Type B pancreatic cell (in vitro differentiated cells): Measurements from ENCODE around the gene DCP1A. TPM values are rescaled to one million over a fixed set of nuclear protein-coding genes. Genes with fewer than 3 reads are reported as not detected.
"Not testable (repeated sequence)": the region's sequence is repeated elsewhere in the genome, so short reads cannot be mapped to it uniquely, and the experiment has no call there.

Source experiments
- DNase-seq: peaks from one replicate; pipeline ENCODE4 v3.0.0; 2021; ENCODE audit warnings: mixed read lengths; ENCODE audit not compliant: unreplicated experiment; ENCODE audit errors: extremely low spot score
- H3K27ac Mint-ChIP-seq: 2 replicates; pipeline ENCODE4 v1.8.0; 2021; ENCODE audit warnings: mild to moderate bottlenecking, mixed read lengths
- H3K27me3 Mint-ChIP-seq: 2 replicates; pipeline ENCODE4 v1.8.0; 2021; ENCODE audit warnings: mixed read lengths
- H3K36me3 Mint-ChIP-seq: 2 replicates; pipeline ENCODE4 v1.8.0; 2021; ENCODE audit warnings: mixed read lengths
- H3K4me1 Mint-ChIP-seq: one replicate; pipeline ENCODE4 v1.8.0; 2021; ENCODE audit warnings: mixed read lengths; ENCODE audit not compliant: unreplicated experiment
- H3K4me3 Mint-ChIP-seq: 2 replicates; pipeline ENCODE4 v1.8.0; 2021; ENCODE audit warnings: mild to moderate bottlenecking, mixed read lengths
- H3K9me3 Mint-ChIP-seq: 2 replicates; pipeline ENCODE4 v1.8.0; 2021; ENCODE audit warnings: mixed read lengths
- total RNA-seq: library from RNA; stranded (reverse); gene quantifications from 2 replicates; pipeline ENCODE4 v1.2.1, GENCODE V29; 2021; ENCODE audit warnings: low replicate concordance
- TF ChIP-seq, protein P1 (sequence below): fragments of 200-600 bp; sonication (generic); conservative IDR thresholded peaks from 2 replicates; pipeline ENCODE4 v1.5.0; 2021; ENCODE audit warnings: antibody characterized with exemption, mild to moderate bottlenecking

The DCP1A gene
- total RNA-seq, 1 donor from 2014 or later: 31.4 TPM

DNA sequence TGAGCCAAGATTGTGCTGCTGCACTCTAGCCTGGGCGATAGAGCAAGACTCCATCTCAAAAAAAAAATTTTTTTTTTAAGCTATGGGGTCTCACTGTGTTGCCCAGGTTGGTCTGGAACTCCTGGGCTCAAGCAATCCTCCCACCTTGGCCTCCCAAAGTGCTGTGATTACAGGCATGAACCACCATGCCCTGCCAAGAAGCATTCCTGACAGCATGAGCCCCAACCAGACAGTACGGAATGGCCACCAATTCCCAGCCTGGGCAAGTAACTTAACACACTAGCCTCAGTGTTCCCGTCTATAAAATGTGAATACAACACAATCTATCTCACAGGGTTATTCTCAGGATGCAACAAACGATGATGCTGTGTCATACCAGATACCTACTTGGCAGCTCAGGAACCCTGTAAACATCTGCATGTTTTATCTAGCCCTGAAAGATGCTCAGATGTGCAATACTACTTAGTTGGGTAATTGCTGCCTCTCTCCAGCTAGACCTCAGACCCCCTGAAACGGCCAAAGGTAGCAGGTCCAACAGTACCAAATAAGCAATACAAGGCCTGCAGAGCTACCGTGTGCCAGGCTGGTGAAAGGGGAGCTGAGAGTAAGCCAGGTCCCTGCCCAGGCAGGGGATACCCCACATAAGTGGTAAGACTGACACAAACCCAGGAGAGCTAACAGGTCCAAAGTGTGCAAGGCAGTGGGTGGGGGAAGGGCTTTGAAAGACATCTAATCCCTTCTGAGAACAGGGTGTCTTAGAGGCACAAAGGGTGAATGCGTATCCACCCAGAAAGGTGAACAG is 93.4 kb downstream of the DCP1A start:
- Mint-ChIP-seq H3K4me1 (peaks cover 27% of the 10 kb centered on the region), H3K27ac (peak overlapping the region; percentile 92)
- no peak for DNase-seq

GRCh38 chr3:53252947-53253322 is 94.4 kb downstream of the DCP1A start:
- not testable (repeated sequence) for DNase-seq, H3K36me3 Mint-ChIP-seq, H3K9me3 Mint-ChIP-seq, H3K27me3 Mint-ChIP-seq, H3K27ac Mint-ChIP-seq
- Mint-ChIP-seq H3K4me1 (peaks cover 22% of the 10 kb centered on the region), H3K4me3 (peak overlapping the region; percentile 95)

More for the DNA sequence above, 93.4 kb downstream of the DCP1A start:
- peak overlapping the region; percentile 95 for H3K4me3 Mint-ChIP-seq
- TF ChIP-seq, protein P1, sequence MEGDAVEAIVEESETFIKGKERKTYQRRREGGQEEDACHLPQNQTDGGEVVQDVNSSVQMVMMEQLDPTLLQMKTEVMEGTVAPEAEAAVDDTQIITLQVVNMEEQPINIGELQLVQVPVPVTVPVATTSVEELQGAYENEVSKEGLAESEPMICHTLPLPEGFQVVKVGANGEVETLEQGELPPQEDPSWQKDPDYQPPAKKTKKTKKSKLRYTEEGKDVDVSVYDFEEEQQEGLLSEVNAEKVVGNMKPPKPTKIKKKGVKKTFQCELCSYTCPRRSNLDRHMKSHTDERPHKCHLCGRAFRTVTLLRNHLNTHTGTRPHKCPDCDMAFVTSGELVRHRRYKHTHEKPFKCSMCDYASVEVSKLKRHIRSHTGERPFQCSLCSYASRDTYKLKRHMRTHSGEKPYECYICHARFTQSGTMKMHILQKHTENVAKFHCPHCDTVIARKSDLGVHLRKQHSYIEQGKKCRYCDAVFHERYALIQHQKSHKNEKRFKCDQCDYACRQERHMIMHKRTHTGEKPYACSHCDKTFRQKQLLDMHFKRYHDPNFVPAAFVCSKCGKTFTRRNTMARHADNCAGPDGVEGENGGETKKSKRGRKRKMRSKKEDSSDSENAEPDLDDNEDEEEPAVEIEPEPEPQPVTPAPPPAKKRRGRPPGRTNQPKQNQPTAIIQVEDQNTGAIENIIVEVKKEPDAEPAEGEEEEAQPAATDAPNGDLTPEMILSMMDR: no peak
- no peaks in the 10 kb centered on the region for H3K27me3 Mint-ChIP-seq
- H3K9me3 Mint-ChIP-seq: no peaks in the 10 kb centered on the region
- H3K36me3 Mint-ChIP-seq: peaks cover 8% of the 10 kb centered on the region

DNA sequence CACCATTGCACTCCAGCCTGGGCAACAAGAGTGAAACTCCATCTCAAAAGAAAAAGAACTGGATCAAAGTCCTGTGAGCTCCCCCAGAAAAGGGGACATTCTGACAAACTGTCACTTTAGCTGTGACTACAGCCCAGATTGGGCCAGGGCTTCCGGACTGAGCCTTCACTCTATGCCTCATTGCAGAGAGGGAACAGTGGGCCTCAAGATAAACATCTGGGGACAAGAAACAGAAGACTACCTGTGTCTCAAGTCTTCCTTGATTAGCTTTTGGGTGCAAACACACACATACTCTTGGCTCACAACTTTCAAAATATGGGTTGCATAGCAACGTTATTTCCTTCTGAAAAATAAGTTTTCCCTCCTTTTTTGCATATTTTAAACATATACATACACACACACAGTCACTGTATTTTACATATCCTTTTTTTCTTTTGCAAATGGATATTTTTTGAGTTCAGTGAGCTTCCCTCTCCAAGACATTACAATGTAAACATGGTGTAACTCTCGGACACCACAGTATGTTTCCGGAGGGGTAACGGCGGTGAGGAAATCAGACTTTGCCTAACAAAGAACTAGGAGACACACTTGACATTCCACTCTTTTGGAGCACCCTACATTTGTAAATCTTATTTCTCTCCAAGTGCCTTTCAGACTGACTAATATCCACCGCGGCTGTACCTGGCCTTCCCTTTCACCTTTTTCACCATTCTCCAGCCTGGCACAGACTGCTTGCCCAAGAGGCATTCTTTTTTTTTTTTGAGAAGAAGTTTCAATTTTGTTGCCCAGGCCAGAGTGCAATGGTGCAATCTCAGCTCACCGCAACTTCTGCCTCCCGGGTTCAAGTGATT is 95.0 kb downstream of the DCP1A start:
- TF ChIP-seq, protein P1: no peak
- H3K4me1 Mint-ChIP-seq: peaks cover 22% of the 10 kb centered on the region
- DNase-seq: no peak
- no peaks in the 10 kb centered on the region for H3K27me3 Mint-ChIP-seq
- H3K4me3 Mint-ChIP-seq: peak overlapping the region; percentile 95
- H3K36me3 Mint-ChIP-seq: peaks cover 13% of the 10 kb centered on the region
- no peaks in the 10 kb centered on the region for H3K9me3 Mint-ChIP-seq
- peak overlapping the region; percentile 39 for H3K27ac Mint-ChIP-seq

DNA sequence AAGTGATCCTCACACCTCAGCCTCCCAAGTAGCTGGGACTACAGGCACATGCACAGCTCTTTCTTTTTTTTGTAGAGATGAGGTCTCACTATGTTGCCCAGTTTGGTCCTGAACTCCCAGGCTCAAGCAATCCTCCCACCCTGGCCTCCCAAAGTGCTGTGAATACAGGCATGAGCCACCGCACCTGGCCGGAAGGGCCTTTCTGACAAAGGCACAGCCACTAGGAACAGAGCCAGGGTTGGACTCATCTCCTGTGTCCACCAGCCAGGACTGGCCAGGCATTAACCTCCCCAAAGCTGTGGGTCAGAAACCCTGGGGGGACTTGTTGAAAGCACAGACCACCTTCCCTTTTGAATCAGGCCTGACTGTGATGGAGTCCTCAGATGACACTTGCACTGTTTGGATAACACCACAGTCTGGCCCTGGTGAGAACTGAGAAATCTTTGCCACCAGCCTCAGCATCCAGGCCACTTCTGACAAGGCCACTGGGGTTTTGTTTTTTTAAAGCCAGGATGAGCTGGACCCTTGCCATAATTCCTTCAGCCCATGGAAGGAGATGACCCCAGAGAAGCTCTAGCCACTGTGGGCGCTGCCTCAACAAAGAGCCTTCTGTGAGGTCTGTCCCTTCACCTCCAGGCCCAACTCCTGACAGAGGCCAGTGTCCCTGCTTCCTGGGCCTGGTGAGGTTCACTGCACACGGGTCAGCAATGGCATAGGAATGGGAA is 96.3 kb downstream of the DCP1A start:
- Mint-ChIP-seq H3K36me3 (peaks cover 23% of the 10 kb centered on the region), H3K4me1 (peaks cover 22% of the 10 kb centered on the region), H3K9me3 (no peaks in the 10 kb centered on the region), H3K27ac (peak overlapping the region; percentile 46), H3K4me3 (peak overlapping the region; percentile 39), H3K27me3 (no peaks in the 10 kb centered on the region)
- TF ChIP-seq, protein P1: no peak
- no peak for DNase-seq

- peaks cover 27% of the 10 kb centered on the region for H3K36me3 Mint-ChIP-seq
- TF ChIP-seq, protein P1: no peak
- no peak overlapping the region for H3K4me3 Mint-ChIP-seq
- H3K27me3 Mint-ChIP-seq: no peaks in the 10 kb centered on the region
- no peak for DNase-seq
- H3K4me1 Mint-ChIP-seq: peaks cover 22% of the 10 kb centered on the region
- H3K27ac Mint-ChIP-seq: no peak overlapping the region
- no peaks in the 10 kb centered on the region for H3K9me3 Mint-ChIP-seq
Observed at GRCh38 chr3:53250453-53250852, 96.9 kb downstream of the DCP1A start.
